ENCODE results near the gene TSR2. TPM values are rescaled to one million over a fixed set of nuclear protein-coding genes. Genes with fewer than 3 reads are reported as not detected.

TSR2 gene
- total and polyA plus RNA-seq, 2 experiments from 2014 or later: 26.0 to 60.1 TPM

DNA sequence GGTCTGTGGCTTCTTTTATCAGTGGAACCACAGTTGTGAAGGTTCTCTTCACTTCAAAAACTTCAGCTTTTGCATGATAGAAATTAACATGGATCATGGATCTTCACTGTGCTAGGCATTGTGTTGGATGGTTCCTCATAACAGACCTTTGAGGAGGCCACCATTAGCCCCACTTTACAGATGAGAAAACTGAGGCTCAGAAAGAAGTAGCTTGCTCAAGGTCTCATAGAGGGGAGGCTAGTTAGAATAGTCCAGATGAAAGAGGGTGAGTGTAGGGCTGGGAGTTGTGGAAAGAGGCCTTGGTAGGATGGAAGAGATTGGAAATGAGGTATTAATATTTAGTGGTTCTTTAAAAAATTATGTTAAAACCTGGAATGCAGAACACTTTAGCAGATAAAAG lies 2.6 kb downstream of the TSR2 start (continued):
- TF ChIP-seq, protein P1, sequence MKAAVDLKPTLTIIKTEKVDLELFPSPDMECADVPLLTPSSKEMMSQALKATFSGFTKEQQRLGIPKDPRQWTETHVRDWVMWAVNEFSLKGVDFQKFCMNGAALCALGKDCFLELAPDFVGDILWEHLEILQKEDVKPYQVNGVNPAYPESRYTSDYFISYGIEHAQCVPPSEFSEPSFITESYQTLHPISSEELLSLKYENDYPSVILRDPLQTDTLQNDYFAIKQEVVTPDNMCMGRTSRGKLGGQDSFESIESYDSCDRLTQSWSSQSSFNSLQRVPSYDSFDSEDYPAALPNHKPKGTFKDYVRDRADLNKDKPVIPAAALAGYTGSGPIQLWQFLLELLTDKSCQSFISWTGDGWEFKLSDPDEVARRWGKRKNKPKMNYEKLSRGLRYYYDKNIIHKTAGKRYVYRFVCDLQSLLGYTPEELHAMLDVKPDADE (IDR thresholded peaks at IDR 0.05): no peak

DNA sequence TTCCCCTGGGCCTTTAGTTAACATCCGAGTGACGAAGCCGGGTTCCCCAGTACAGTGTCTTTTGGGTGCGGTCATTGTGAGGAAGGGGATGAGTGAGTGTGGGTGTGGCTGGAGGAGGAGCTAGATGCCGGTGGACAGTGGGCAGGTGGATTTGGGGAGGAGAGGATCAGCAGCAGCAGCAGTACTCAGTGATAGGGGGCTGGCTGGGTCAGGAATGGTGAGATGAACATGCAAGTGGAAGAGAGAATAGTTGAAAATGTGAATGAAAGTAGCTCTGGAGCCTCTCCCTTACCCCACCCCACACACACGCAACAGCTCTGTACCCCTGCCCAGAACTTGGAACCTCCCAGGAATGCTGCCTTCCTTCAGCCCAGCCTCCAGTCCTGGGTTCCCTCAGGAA lies 4.5 kb downstream of the TSR2 start:
- Mint-ChIP-seq H3K27ac (no peak overlapping the region), H3K36me3 (ENCODE audit: low read depth) (peaks cover 49% of the 10 kb centered on the region), H3K4me1 (peaks cover 19% of the 10 kb centered on the region), H3K9me3 (no peaks in the 10 kb centered on the region; the same call in 2 of the 3 replicates), H3K27me3 (ENCODE audit: insufficient read depth, low read depth, poor library complexity) (peaks cover 9% of the 10 kb centered on the region), H3K4me3 (no peak overlapping the region)
- H3K79me2 ChIP-seq (replicated peaks; ENCODE audit: insufficient read depth): peaks cover 26% of the 10 kb centered on the region
- peaks cover 7% of the 10 kb centered on the region; the same call in 1 of the 2 replicates for H3K4me1 ChIP-seq (ENCODE audit: insufficient read depth)
- H3K36me3 ChIP-seq (ENCODE audit: insufficient read depth): no peaks in the 10 kb centered on the region
- no peak overlapping the region for H3K4me2 ChIP-seq
- H3K4me3 ChIP-seq: no peak overlapping the region
- no peak for TF ChIP-seq NANOG (IDR thresholded peaks at IDR 0.05; ENCODE audit: borderline replicate concordance)
- TF ChIP-seq, protein P2, sequence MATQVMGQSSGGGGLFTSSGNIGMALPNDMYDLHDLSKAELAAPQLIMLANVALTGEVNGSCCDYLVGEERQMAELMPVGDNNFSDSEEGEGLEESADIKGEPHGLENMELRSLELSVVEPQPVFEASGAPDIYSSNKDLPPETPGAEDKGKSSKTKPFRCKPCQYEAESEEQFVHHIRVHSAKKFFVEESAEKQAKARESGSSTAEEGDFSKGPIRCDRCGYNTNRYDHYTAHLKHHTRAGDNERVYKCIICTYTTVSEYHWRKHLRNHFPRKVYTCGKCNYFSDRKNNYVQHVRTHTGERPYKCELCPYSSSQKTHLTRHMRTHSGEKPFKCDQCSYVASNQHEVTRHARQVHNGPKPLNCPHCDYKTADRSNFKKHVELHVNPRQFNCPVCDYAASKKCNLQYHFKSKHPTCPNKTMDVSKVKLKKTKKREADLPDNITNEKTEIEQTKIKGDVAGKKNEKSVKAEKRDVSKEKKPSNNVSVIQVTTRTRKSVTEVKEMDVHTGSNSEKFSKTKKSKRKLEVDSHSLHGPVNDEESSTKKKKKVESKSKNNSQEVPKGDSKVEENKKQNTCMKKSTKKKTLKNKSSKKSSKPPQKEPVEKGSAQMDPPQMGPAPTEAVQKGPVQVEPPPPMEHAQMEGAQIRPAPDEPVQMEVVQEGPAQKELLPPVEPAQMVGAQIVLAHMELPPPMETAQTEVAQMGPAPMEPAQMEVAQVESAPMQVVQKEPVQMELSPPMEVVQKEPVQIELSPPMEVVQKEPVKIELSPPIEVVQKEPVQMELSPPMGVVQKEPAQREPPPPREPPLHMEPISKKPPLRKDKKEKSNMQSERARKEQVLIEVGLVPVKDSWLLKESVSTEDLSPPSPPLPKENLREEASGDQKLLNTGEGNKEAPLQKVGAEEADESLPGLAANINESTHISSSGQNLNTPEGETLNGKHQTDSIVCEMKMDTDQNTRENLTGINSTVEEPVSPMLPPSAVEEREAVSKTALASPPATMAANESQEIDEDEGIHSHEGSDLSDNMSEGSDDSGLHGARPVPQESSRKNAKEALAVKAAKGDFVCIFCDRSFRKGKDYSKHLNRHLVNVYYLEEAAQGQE (IDR thresholded peaks at IDR 0.05; ENCODE audit: unreplicated experiment): no peak
- TF ChIP-seq, protein P3, sequence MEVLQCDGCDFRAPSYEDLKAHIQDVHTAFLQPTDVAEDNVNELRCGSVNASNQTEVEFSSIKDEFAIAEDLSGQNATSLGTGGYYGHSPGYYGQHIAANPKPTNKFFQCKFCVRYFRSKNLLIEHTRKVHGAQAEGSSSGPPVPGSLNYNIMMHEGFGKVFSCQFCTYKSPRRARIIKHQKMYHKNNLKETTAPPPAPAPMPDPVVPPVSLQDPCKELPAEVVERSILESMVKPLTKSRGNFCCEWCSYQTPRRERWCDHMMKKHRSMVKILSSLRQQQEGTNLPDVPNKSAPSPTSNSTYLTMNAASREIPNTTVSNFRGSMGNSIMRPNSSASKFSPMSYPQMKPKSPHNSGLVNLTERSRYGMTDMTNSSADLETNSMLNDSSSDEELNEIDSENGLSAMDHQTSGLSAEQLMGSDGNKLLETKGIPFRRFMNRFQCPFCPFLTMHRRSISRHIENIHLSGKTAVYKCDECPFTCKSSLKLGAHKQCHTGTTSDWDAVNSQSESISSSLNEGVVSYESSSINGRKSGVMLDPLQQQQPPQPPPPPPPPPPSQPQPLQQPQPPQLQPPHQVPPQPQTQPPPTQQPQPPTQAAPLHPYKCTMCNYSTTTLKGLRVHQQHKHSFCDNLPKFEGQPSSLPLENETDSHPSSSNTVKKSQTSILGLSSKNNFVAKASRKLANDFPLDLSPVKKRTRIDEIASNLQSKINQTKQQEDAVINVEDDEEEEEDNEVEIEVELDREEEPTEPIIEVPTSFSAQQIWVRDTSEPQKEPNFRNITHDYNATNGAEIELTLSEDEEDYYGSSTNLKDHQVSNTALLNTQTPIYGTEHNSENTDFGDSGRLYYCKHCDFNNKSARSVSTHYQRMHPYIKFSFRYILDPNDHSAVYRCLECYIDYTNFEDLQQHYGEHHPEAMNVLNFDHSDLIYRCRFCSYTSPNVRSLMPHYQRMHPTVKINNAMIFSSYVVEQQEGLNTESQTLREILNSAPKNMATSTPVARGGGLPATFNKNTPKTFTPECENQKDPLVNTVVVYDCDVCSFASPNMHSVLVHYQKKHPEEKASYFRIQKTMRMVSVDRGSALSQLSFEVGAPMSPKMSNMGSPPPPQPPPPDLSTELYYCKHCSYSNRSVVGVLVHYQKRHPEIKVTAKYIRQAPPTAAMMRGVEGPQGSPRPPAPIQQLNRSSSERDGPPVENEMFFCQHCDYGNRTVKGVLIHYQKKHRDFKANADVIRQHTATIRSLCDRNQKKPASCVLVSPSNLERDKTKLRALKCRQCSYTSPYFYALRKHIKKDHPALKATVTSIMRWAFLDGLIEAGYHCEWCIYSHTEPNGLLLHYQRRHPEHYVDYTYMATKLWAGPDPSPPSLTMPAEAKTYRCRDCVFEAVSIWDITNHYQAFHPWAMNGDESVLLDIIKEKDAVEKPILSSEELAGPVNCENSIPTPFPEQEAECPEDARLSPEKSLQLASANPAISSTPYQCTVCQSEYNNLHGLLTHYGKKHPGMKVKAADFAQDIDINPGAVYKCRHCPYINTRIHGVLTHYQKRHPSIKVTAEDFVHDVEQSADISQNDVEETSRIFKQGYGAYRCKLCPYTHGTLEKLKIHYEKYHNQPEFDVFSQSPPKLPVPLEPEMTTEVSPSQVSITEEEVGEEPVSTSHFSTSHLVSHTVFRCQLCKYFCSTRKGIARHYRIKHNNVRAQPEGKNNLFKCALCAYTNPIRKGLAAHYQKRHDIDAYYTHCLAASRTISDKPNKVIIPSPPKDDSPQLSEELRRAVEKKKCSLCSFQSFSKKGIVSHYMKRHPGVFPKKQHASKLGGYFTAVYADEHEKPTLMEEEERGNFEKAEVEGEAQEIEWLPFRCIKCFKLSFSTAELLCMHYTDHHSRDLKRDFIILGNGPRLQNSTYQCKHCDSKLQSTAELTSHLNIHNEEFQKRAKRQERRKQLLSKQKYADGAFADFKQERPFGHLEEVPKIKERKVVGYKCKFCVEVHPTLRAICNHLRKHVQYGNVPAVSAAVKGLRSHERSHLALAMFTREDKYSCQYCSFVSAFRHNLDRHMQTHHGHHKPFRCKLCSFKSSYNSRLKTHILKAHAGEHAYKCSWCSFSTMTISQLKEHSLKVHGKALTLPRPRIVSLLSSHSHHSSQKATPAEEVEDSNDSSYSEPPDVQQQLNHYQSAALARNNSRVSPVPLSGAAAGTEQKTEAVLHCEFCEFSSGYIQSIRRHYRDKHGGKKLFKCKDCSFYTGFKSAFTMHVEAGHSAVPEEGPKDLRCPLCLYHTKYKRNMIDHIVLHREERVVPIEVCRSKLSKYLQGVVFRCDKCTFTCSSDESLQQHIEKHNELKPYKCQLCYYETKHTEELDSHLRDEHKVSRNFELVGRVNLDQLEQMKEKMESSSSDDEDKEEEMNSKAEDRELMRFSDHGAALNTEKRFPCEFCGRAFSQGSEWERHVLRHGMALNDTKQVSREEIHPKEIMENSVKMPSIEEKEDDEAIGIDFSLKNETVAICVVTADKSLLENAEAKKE (CRISPR knock-in tag; IDR thresholded peaks at IDR 0.05): no peak
- TF ChIP-seq, protein P1 (IDR thresholded peaks at IDR 0.05): no peak
- TF ChIP-seq ZNF114 (CRISPR knock-in tag; IDR thresholded peaks at IDR 0.05): no peak
- TF ChIP-seq EZH2 (IDR thresholded peaks at IDR 0.05; ENCODE audit: low read depth, unreplicated experiment): no peak
- no peak for TF ChIP-seq CREB1 (CRISPR knock-in tag; IDR thresholded peaks at IDR 0.05; ENCODE audit: low read depth)
- TF ChIP-seq POLR2AphosphoS5 (IDR thresholded peaks at IDR 0.05; ENCODE audit: low read depth): no peak
- no peak for TF ChIP-seq EZH2phosphoT487 (IDR thresholded peaks at IDR 0.05; ENCODE audit: unreplicated experiment)
- no peak overlapping the region for H3K27ac ChIP-seq (ENCODE audit: low read depth)
- no peaks in the 10 kb centered on the region for H3K9me2 ChIP-seq (ENCODE audit: insufficient read depth)
- no peaks in the 10 kb centered on the region for H3F3A ChIP-seq (replicated peaks; ENCODE audit: low read depth)
- ATAC-seq (no peak), DNase-seq (ENCODE audit: low spot score) (no peak)
- no peak overlapping the region for H2AFZ ChIP-seq
- 0 out of 2 replicates have a peak, but pooled peaks cover 3% of the 10 kb centered on the region for H4K20me1 ChIP-seq (replicated peaks; ENCODE audit: insufficient read depth)
- no peaks in the 10 kb centered on the region for H3K27me3 ChIP-seq (ENCODE audit: insufficient read depth)

All from GM23338 (cell line).